Measurements from ENCODE around the gene SWI5. TPM values are rescaled to one million over a fixed set of nuclear protein-coding genes. Genes with fewer than 3 reads are reported as not detected.

SWI5 gene
- total RNA-seq, 4 donors from 2014 or later = 7.8 to 20.8 (median 20.8) TPM; not detected in 1

DNA sequence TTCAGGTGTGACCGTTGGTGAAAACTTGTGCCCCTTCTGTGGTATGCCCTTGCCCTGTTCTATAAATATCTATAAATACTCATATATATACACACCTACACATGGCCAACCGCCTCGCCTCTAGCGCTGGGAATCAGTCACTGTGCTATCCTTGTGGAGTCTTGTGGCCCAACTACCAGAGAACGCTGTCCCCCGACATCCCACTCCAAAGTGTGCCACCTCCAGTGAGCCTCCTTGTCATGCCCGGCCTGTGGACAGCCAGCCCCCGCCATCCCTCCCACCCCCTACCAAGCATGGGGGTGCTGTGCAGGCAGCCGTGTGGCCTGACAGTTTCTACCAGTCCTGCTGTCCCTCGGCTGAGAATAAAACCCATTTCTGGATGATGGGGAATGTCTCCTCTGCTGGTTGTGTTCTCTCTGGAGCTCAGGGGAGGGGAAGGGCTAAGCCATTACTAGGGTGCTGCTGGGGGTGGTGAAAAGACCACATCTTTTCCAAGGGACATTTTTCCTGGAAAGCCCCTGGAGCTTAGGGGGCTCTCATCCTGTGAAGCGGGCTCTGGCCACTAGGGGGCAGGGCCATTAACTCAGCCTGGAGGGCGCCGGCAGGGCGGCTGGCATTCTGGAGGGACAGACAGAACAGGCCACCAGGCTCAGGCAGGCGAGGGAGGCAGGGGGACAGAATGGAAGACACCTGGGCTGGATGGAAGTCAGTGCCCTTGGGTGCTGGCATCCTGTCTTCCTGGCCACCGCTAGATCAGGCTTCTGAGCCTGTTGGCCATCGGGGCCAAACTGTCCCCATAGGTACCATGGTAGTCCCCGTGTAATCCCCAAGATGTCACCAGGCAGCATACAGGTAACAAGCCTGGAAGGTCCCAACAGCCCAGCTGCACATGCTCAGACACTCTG, 21.0 kb upstream of the SWI5 start:
- in situ Hi-C loops (cut with MboI; ENCODE audit: low pct_ligation_motif_present in 1 of 4, low pct_unique_long_range_greater_than_20kb in 1 of 4, low sequenced_read_pairs in 3 of 4) = no loop called here
- peak; percentile 59 for DNase-seq
- intact Hi-C loops (cut with DNase I; ENCODE audit: low total_unique reads) = no loop called here
- Histone ChIP-seq H3K4me3 (no peak overlapping the region), H3K27ac (no peak overlapping the region), H3K36me3 (peaks cover 0 to 34% (median 16%) of the 10 kb centered on the region in 4 donors), H3K9me3 (no peaks in the 10 kb centered on the region), H3K4me1 (peaks cover 4 to 15% (median 9%) of the 10 kb centered on the region in 4 donors), H3K27me3 (peaks cover 10% of the 10 kb centered on the region)
- WGBS, 2 donors (ENCODE audit: low coverage in 1 of 2) = 60 to 67% methylated on average over 1 to 18 of the region's 18 CpGs
- TF ChIP-seq, protein P1, sequence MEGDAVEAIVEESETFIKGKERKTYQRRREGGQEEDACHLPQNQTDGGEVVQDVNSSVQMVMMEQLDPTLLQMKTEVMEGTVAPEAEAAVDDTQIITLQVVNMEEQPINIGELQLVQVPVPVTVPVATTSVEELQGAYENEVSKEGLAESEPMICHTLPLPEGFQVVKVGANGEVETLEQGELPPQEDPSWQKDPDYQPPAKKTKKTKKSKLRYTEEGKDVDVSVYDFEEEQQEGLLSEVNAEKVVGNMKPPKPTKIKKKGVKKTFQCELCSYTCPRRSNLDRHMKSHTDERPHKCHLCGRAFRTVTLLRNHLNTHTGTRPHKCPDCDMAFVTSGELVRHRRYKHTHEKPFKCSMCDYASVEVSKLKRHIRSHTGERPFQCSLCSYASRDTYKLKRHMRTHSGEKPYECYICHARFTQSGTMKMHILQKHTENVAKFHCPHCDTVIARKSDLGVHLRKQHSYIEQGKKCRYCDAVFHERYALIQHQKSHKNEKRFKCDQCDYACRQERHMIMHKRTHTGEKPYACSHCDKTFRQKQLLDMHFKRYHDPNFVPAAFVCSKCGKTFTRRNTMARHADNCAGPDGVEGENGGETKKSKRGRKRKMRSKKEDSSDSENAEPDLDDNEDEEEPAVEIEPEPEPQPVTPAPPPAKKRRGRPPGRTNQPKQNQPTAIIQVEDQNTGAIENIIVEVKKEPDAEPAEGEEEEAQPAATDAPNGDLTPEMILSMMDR (IDR thresholded peaks at IDR 0.05) = peak; percentile 75 to 86 (median 81)
- TF ChIP-seq POLR2AphosphoS5 (IDR thresholded peaks at IDR 0.05) = no peak

DNA sequence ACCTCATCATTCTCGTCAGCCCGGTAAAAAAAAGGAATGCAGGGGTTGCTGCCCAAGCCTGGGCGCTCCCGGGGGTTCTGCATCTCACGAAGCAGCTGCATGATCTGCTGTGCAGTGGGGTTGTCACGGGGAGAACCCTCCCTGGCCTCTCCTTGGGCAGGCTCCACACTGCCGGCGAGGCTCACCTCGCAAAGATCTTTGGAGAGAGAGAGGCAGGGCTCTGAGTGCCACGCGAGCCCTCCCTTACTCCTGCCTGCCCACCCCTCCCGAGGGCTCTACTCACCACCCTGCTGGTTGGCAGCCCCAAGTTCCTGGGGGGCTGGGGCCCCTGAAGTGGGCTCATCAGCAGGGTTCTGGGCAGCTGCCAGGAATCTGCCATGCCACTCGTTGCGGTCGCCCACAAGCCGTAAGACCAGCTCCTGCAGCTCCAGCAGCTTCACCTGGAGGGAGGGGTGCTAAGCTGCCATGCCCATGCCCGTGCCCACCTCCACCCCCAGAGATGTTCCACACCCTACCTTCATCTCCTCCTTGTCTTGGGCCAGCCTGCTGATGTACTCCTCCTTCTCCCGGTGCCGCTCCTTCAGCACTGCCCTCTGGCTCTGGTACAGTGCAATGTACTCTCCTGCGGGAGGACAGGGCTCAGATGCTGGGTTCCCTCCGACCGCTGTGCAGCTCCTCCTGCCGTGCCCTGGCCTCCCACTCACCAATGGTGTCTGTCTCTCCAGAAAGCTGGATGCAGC, 18.8 kb upstream of the SWI5 start:
- WGBS, 2 donors (ENCODE audit: low coverage in 1 of 2) = 86 to 90% methylated on average over 7 to 23 of the region's 23 CpGs
- Histone ChIP-seq H3K27ac (no peak overlapping the region), H3K4me1 (no peaks in the 10 kb centered on the region), H3K4me3 (no peak overlapping the region), H3K27me3 (no peaks in the 10 kb centered on the region), H3K36me3 (peaks cover 0 to 54% (median 27%) of the 10 kb centered on the region in 4 donors), H3K9me3 (no peaks in the 10 kb centered on the region)
- intact Hi-C loops (cut with DNase I; ENCODE audit: low total_unique reads) = no loop called here
- DNase-seq = no peak
- in situ Hi-C loops (cut with MboI; ENCODE audit: low pct_ligation_motif_present in 1 of 4, low pct_unique_long_range_greater_than_20kb in 1 of 4, low sequenced_read_pairs in 3 of 4) = no loop called here
- TF ChIP-seq EP300 (IDR thresholded peaks at IDR 0.05; ENCODE audit: low read depth) (no peak), POLR2A (IDR thresholded peaks at IDR 0.05) (no peak), POLR2AphosphoS5 (IDR thresholded peaks at IDR 0.05) (no peak)
- TF ChIP-seq, protein P1 (IDR thresholded peaks at IDR 0.05) = no peak

GRCh38 chr9:128257907-128258306, 18.2 kb upstream of the SWI5 start:
- Histone ChIP-seq H3K27ac (no peak overlapping the region), H3K4me1 (no peaks in the 10 kb centered on the region), H3K27me3 (no peaks in the 10 kb centered on the region), H3K4me3 (no peak overlapping the region), H3K9me3 (no peaks in the 10 kb centered on the region), H3K36me3 (peaks cover 0 to 60% (median 29%) of the 10 kb centered on the region in 4 donors)
- 89% methylated on average over 10 of the region's 11 CpGs; no CpG with 5 or more reads in 1 of the 2 donors for WGBS, 2 donors (ENCODE audit: low coverage in 1 of 2)
- in situ Hi-C loops (cut with MboI; ENCODE audit: low pct_ligation_motif_present in 1 of 4, low pct_unique_long_range_greater_than_20kb in 1 of 4, low sequenced_read_pairs in 3 of 4) = no loop called here
- DNase-seq = no peak
- TF ChIP-seq POLR2A (IDR thresholded peaks at IDR 0.05) (no peak), EP300 (IDR thresholded peaks at IDR 0.05; ENCODE audit: low read depth) (no peak)
- intact Hi-C loops (cut with DNase I; ENCODE audit: low total_unique reads) = no loop called here

DNA sequence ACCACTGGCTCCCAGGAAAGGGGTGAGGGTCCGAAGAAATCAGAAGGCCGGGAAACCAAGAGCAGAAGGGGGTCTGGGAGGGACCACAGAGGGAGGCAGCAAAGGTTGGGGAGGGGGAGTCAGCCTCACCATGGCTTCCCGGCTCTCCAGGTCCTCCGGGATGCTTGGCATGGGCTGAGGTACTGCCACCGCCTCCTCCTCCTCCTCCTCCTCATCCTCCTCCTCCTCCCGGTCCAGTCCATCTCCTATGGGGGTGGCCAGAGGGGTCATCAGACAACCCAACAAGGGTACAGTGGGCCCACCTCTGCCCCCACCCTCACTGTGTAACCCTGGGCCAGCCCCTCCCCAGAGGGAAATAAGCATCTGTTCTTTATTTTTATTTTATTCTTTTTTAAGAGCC, 17.8 kb upstream of the SWI5 start:
- H3K36me3 ChIP-seq = peaks cover 0 to 63% (median 31%) of the 10 kb centered on the region in 4 donors
- no peaks in the 10 kb centered on the region for H3K27me3 ChIP-seq
- in situ Hi-C loops (cut with MboI; ENCODE audit: low pct_ligation_motif_present in 1 of 4, low pct_unique_long_range_greater_than_20kb in 1 of 4, low sequenced_read_pairs in 3 of 4) = no loop called here
- DNase-seq = no peak
- no peak overlapping the region for H3K4me3 ChIP-seq
- no peaks in the 10 kb centered on the region for H3K9me3 ChIP-seq
- WGBS, 2 donors (ENCODE audit: low coverage in 1 of 2) = 90 to 92% methylated on average over 2 to 6 of the region's 6 CpGs
- no peak overlapping the region for H3K27ac ChIP-seq
- intact Hi-C loops (cut with DNase I; ENCODE audit: low total_unique reads) = no loop called here
- no peak for TF ChIP-seq POLR2A (IDR thresholded peaks at IDR 0.05)
- H3K4me1 ChIP-seq = no peaks in the 10 kb centered on the region

DNA sequence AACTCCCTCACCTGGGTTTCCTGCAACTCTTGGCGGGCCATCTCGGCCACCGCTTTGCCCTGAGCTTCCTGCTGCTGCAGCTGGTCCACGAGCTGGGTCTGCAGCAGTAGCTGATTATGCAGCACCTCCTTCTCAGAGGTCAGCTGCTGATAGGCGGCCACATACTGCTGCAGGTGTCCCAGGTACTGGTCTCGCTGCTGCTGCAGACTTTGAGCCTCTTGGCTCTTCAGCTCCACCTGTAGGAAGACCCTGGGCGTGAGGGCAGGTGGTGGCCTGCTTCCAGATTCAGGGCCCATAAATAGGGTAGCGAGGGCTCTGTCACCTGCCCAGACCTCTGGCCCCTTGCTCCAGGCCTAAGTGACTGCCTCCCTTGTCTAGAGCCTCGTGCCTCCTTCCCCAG, 16.9 kb upstream of the SWI5 start:
- H3K27ac ChIP-seq = no peak overlapping the region
- 86 to 100% methylated on average over 1 to 9 of the region's 9 CpGs for WGBS, 2 donors (ENCODE audit: low coverage in 1 of 2)
- H3K4me3 ChIP-seq = no peak overlapping the region
- H3K9me3 ChIP-seq = no peaks in the 10 kb centered on the region
- intact Hi-C loops (cut with DNase I; ENCODE audit: low total_unique reads) = no loop called here
- no peaks in the 10 kb centered on the region for H3K4me1 ChIP-seq
- in situ Hi-C loops (cut with MboI; ENCODE audit: low pct_ligation_motif_present in 1 of 4, low pct_unique_long_range_greater_than_20kb in 1 of 4, low sequenced_read_pairs in 3 of 4) = no loop called here
- no peaks in the 10 kb centered on the region for H3K27me3 ChIP-seq
- no peak for DNase-seq
- TF ChIP-seq POLR2AphosphoS5 (IDR thresholded peaks at IDR 0.05) (no peak), POLR2A (IDR thresholded peaks at IDR 0.05) (no peak)
- TF ChIP-seq, protein P1 (IDR thresholded peaks at IDR 0.05) = no peak
- H3K36me3 ChIP-seq = peaks cover 0 to 63% (median 31%) of the 10 kb centered on the region in 4 donors

Measured in transverse colon (tissue), 4 donors.